ENCODE results near the gene PRKACB. TPM values are rescaled to one million over a fixed set of nuclear protein-coding genes. Genes with fewer than 3 reads are reported as not detected.

Gene PRKACB
- total RNA-seq, 1 experiment from 2014 or later: 12.8 TPM

DNA sequence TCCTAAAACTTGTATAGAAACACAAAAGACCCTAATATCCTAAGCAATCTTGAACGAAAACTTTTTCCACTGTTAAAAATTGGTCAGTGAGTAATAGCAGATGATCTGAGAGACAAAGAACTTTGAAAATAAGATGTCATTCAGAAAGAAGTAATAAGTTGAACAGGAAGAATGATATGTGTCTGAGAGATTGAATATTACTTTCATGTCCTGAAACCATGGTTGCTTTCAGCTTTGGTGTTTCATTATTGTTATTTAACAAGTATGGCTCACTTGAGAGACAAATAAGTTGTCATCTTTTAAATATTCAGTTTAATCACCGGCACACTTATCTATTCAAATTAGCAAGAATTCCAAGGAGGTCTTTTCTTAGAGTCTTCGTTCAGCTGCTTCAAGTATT is 11.4 kb downstream of the PRKACB start:
- H3K9me3 Mint-ChIP-seq (ENCODE audit: unreplicated experiment): no peaks in the 10 kb centered on the region
- CTCF ChIA-PET: interaction anchor here (0.8 kb wide), 1 partner anchor 276 kb away, joined by 4 read pairs; no protein-coding TSS in a partner anchor
- POLR2A ChIA-PET: interaction anchor here (0.5 to 0.8 kb wide), 2 partner anchors 78 to 418 kb away, joined by 3 read pairs; no protein-coding TSS in a partner anchor
- TF ChIP-seq, protein P1, sequence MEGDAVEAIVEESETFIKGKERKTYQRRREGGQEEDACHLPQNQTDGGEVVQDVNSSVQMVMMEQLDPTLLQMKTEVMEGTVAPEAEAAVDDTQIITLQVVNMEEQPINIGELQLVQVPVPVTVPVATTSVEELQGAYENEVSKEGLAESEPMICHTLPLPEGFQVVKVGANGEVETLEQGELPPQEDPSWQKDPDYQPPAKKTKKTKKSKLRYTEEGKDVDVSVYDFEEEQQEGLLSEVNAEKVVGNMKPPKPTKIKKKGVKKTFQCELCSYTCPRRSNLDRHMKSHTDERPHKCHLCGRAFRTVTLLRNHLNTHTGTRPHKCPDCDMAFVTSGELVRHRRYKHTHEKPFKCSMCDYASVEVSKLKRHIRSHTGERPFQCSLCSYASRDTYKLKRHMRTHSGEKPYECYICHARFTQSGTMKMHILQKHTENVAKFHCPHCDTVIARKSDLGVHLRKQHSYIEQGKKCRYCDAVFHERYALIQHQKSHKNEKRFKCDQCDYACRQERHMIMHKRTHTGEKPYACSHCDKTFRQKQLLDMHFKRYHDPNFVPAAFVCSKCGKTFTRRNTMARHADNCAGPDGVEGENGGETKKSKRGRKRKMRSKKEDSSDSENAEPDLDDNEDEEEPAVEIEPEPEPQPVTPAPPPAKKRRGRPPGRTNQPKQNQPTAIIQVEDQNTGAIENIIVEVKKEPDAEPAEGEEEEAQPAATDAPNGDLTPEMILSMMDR (IDR thresholded peaks at IDR 0.05; ENCODE audit: unreplicated experiment): no peak
- H3K27ac Mint-ChIP-seq (ENCODE audit: low read depth, unreplicated experiment): no peak overlapping the region
- no peak overlapping the region for H3K4me3 Mint-ChIP-seq (ENCODE audit: unreplicated experiment)
- no peaks in the 10 kb centered on the region for H3K27me3 Mint-ChIP-seq (ENCODE audit: insufficient read depth, unreplicated experiment)
- no TSS peak for BruUV-seq (replicated peaks)
- no peak for DNase-seq (ENCODE audit: unreplicated experiment)
- H3K36me3 Mint-ChIP-seq (ENCODE audit: insufficient read depth, unreplicated experiment): no peaks in the 10 kb centered on the region
- intact Hi-C loops (cut with micrococcal nuclease): loop anchor here (5.0 kb wide), 1 partner anchor 142 kb away; no protein-coding TSS in a partner anchor
- H3K4me1 Mint-ChIP-seq (ENCODE audit: insufficient read depth, unreplicated experiment): peaks cover 15% of the 10 kb centered on the region

DNA sequence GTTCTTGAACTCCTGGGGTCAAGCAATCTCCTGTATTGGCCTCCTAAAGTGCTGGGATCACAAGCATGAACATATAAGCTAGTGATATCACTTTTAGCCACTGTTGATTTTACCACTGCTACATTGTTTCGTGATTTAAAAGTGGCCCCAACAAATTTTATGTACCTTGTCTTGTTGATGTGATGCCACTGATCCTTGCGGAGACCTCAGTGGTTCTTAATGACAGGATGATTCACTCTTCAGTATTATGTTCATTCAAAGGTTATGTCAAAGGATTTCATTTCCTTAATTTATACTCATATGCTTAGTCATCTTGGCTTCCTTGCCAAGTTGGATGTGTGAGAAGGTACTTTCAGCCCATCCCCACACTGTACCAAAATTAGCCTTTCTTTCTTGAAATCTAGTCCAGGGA is 12.1 kb downstream of the PRKACB start:
- Mint-ChIP-seq H3K4me3 (ENCODE audit: unreplicated experiment) (no peak overlapping the region), H3K36me3 (ENCODE audit: insufficient read depth, unreplicated experiment) (no peaks in the 10 kb centered on the region), H3K4me1 (ENCODE audit: insufficient read depth, unreplicated experiment) (peaks cover 15% of the 10 kb centered on the region), H3K9me3 (ENCODE audit: unreplicated experiment) (no peaks in the 10 kb centered on the region), H3K27ac (ENCODE audit: low read depth, unreplicated experiment) (peak overlapping the region; percentile 20), H3K27me3 (ENCODE audit: insufficient read depth, unreplicated experiment) (no peaks in the 10 kb centered on the region)
- peak; percentile 93 for DNase-seq (ENCODE audit: unreplicated experiment)
- POLR2A ChIA-PET: interaction anchor here (0.5 to 0.8 kb wide), 2 partner anchors 79 to 418 kb away, joined by 3 read pairs; no protein-coding TSS in a partner anchor
- intact Hi-C loops (cut with micrococcal nuclease): loop anchor here (5.0 kb wide), 1 partner anchor 141 kb away; no protein-coding TSS in a partner anchor
- no TSS peak for BruUV-seq (replicated peaks)
- TF ChIP-seq, protein P1 (IDR thresholded peaks at IDR 0.05; ENCODE audit: unreplicated experiment): no peak
- CTCF ChIA-PET: interaction anchor here (0.7 to 0.8 kb wide), 3 partner anchors 275 to 447 kb away, joined by 3 to 4 read pairs (median 3); no protein-coding TSS in a partner anchor

DNA sequence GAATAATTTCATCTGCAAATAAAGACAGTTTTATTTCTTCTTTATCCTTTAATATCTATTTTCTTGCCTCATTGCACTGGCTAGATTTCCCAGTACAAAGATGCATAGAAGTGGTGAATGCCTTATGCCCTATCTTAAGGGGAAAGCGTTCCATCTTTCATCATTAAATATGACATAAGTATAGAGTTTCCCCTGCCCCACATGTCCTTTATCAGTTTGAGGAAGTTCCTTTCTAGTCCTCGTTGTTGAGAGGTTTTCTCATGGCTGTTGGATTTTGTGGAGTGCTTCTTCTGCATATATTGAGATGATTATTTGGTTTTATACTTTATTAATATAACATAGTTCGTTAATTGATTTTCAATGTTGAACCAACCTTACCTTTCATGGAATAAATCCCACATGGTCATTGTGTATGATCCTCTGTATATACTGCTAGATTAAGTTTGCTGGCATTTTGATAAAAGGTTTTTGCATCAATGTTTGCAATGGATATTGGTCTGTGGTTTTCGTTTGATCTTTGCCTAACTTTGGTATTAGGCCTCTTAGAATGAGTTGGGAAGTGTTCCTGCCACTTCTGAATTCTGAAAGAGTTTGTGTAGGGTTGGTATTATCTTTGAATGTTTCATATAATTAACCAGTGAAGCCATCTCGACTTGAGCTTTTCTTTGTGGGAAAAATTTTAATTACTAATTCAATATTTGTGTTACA is 15.6 kb downstream of the PRKACB start:
- H3K27ac Mint-ChIP-seq (ENCODE audit: low read depth, unreplicated experiment): no peak overlapping the region
- intact Hi-C loops (cut with micrococcal nuclease): loop anchor here (5.0 kb wide), 1 partner anchor 138 kb away; no protein-coding TSS in a partner anchor
- no peak for DNase-seq (ENCODE audit: unreplicated experiment)
- H3K4me1 Mint-ChIP-seq (ENCODE audit: insufficient read depth, unreplicated experiment): peaks cover 15% of the 10 kb centered on the region
- no peaks in the 10 kb centered on the region for H3K36me3 Mint-ChIP-seq (ENCODE audit: insufficient read depth, unreplicated experiment)
- H3K9me3 Mint-ChIP-seq (ENCODE audit: unreplicated experiment): no peaks in the 10 kb centered on the region
- BruUV-seq (replicated peaks): no TSS peak
- CTCF ChIA-PET: no interaction called here
- H3K4me3 Mint-ChIP-seq (ENCODE audit: unreplicated experiment): no peak overlapping the region
- POLR2A ChIA-PET: no interaction called here
- TF ChIP-seq, protein P1 (IDR thresholded peaks at IDR 0.05; ENCODE audit: unreplicated experiment): no peak
- H3K27me3 Mint-ChIP-seq (ENCODE audit: insufficient read depth, unreplicated experiment): no peaks in the 10 kb centered on the region

DNA sequence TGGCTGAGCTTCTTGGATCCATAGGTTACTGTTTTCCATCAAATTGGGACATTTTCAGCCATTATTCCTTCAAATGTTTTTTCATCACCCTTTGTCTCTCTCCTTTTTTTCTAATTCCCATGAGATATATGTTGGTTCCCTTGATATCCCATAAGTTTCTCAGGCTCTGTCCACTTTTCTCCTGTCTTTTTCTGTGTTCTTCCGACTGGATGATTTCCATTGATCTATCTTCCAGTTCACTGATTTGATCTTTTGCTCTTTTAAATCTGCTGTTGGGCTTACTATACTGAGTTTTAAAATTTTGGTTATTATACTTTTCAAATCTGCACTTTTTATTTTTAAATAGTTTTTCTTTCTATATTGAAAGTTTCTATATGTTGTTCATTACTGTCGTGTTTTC is 18.2 kb downstream of the PRKACB start:
- no peak for DNase-seq (ENCODE audit: unreplicated experiment)
- POLR2A ChIA-PET: no interaction called here
- Mint-ChIP-seq H3K27ac (ENCODE audit: low read depth, unreplicated experiment) (no peak overlapping the region), H3K9me3 (ENCODE audit: unreplicated experiment) (no peaks in the 10 kb centered on the region), H3K36me3 (ENCODE audit: insufficient read depth, unreplicated experiment) (no peaks in the 10 kb centered on the region), H3K4me3 (ENCODE audit: unreplicated experiment) (no peak overlapping the region), H3K4me1 (ENCODE audit: insufficient read depth, unreplicated experiment) (no peaks in the 10 kb centered on the region), H3K27me3 (ENCODE audit: insufficient read depth, unreplicated experiment) (no peaks in the 10 kb centered on the region)
- TF ChIP-seq, protein P1 (IDR thresholded peaks at IDR 0.05; ENCODE audit: unreplicated experiment): no peak
- CTCF ChIA-PET: interaction anchor here (0.5 to 1.1 kb wide), 2 partner anchors 271 to 1110 kb away, joined by 6 read pairs; no protein-coding TSS in a partner anchor
- no TSS peak for BruUV-seq (replicated peaks)
- intact Hi-C loops (cut with micrococcal nuclease): no loop called here

Data from MCF 10A (cell line).